ENCODE results near the gene CBL.

Gene CBL

DNA sequence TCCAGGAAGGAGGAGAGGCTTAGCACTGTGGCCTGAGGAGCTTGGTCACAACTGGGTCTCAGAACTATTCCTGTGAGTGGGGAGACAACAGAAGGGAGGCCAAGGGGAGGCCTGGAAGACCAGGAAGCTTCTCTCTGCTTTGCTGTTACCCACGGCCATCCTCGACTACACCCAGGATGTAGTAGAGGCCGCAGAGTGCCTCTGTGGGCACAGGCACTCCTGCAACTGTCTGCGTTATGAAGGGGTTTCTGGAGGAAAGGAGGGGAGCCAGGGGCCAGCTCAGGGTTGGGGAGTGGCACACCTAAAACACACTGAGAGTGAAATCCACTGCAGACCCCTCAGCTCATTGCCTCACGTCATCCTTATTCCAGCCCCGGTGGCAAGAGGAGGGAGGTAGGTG lies 144.2 kb downstream of the CBL start:
- Histone ChIP-seq H3K4me2 (ENCODE audit: insufficient read depth, low read length) (no peak overlapping the region), H3K4me3 (ENCODE audit: low read depth in 1 of 2, low read length in 2 of 2) (no peak overlapping the region), H3K4me1 (ENCODE audit: insufficient read depth, low read length) (no peaks in the 10 kb centered on the region), H3K36me3 (ENCODE audit: insufficient read depth, low read length) (no peaks in the 10 kb centered on the region), H3K27me3 (ENCODE audit: insufficient read depth, low read length, poor library complexity) (peaks cover 8% of the 10 kb centered on the region), H4K20me1 (ENCODE audit: insufficient read depth, low read length) (no peaks in the 10 kb centered on the region), H3K9me3 (ENCODE audit: insufficient read depth, low read length, severe bottlenecking) (no peaks in the 10 kb centered on the region), H3K9ac (ENCODE audit: low read depth, low read length) (no peak overlapping the region), H3K79me2 (ENCODE audit: insufficient read depth, low read length) (no peaks in the 10 kb centered on the region), H2AFZ (ENCODE audit: low read depth, low read length) (no peak overlapping the region), H3K27ac (ENCODE audit: low read length) (no peak overlapping the region)
- DNase-seq: no peak
- ATAC-seq (ENCODE audit: insufficient read depth, low read depth): no peak
- TF ChIP-seq, protein P1, sequence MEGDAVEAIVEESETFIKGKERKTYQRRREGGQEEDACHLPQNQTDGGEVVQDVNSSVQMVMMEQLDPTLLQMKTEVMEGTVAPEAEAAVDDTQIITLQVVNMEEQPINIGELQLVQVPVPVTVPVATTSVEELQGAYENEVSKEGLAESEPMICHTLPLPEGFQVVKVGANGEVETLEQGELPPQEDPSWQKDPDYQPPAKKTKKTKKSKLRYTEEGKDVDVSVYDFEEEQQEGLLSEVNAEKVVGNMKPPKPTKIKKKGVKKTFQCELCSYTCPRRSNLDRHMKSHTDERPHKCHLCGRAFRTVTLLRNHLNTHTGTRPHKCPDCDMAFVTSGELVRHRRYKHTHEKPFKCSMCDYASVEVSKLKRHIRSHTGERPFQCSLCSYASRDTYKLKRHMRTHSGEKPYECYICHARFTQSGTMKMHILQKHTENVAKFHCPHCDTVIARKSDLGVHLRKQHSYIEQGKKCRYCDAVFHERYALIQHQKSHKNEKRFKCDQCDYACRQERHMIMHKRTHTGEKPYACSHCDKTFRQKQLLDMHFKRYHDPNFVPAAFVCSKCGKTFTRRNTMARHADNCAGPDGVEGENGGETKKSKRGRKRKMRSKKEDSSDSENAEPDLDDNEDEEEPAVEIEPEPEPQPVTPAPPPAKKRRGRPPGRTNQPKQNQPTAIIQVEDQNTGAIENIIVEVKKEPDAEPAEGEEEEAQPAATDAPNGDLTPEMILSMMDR (IDR thresholded peaks at IDR 0.05; ENCODE audit: borderline replicate concordance, extremely low read depth, low read length, poor library complexity, severe bottlenecking): no peak
- TF ChIP-seq EZH2 (IDR thresholded peaks at IDR 0.05; ENCODE audit: borderline replicate concordance, low read depth, low read length, severe bottlenecking): no peak

DNA sequence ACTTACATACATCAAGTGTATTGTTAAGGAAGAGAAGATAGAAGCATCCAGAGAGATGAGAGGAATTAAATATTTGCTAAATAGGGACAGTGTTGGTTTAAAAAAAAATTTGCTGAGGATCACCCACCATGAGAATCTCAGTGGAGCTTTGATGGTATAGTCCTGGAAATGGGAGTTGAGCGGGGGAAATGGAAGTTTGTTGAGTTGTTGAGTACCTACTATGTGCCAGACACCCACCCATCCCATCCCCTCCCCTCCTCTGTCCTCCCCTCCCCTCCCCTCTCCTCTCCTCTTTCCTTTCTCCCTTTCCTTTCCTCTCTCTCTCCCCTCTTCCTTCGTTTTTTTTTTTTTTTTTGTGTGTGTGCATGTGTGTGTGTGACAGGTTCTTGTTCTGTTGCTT lies 145.1 kb downstream of the CBL start:
- no peak overlapping the region for H3K9ac ChIP-seq (ENCODE audit: low read depth, low read length)
- ATAC-seq (ENCODE audit: insufficient read depth, low read depth) (no peak), DNase-seq (no peak)
- H3K27ac ChIP-seq (ENCODE audit: low read length): no peak overlapping the region
- no peak for TF ChIP-seq EZH2 (IDR thresholded peaks at IDR 0.05; ENCODE audit: borderline replicate concordance, low read depth, low read length, severe bottlenecking)
- TF ChIP-seq, protein P1 (IDR thresholded peaks at IDR 0.05; ENCODE audit: borderline replicate concordance, extremely low read depth, low read length, poor library complexity, severe bottlenecking): no peak
- no peaks in the 10 kb centered on the region for H3K36me3 ChIP-seq (ENCODE audit: insufficient read depth, low read length)
- no peaks in the 10 kb centered on the region for H4K20me1 ChIP-seq (ENCODE audit: insufficient read depth, low read length)
- peaks cover 17% of the 10 kb centered on the region for H3K27me3 ChIP-seq (ENCODE audit: insufficient read depth, low read length, poor library complexity)
- no peak overlapping the region for H3K4me3 ChIP-seq (ENCODE audit: low read depth in 1 of 2, low read length in 2 of 2)
- no peaks in the 10 kb centered on the region for H3K9me3 ChIP-seq (ENCODE audit: insufficient read depth, low read length, severe bottlenecking)
- H3K4me1 ChIP-seq (ENCODE audit: insufficient read depth, low read length): peaks cover 4% of the 10 kb centered on the region; the same call in 1 of the 2 replicates
- H3K4me2 ChIP-seq (ENCODE audit: insufficient read depth, low read length): no peak overlapping the region
- H3K79me2 ChIP-seq (ENCODE audit: insufficient read depth, low read length): no peaks in the 10 kb centered on the region
- no peak overlapping the region for H2AFZ ChIP-seq (ENCODE audit: low read depth, low read length)

DNA sequence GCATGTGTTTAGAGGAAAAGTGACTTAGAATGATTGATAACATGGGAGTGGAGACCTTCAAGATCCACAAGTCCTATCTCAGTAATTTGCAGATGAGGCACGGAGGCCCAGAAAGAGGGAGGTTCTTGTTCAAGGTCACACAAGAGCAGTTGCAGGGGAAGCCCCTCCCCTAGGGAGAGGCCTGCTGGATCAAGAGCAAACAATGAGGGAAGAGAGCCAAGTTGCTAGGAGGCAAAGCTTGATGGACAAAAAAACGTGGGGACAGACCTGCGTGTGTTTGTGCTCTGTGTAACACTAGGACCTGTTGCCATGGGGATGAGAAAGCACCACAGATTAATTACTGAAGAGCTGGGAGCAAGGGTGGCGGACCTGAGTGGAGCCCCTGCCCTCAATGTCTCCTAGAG lies 146.7 kb downstream of the CBL start:
- no peak overlapping the region for H3K4me2 ChIP-seq (ENCODE audit: insufficient read depth, low read length)
- no peaks in the 10 kb centered on the region for H3K79me2 ChIP-seq (ENCODE audit: insufficient read depth, low read length)
- peaks cover 30% of the 10 kb centered on the region for H3K27me3 ChIP-seq (ENCODE audit: insufficient read depth, low read length, poor library complexity)
- H3K4me1 ChIP-seq (ENCODE audit: insufficient read depth, low read length): peaks cover 8% of the 10 kb centered on the region; the same call in 1 of the 2 replicates
- DNase-seq (no peak), ATAC-seq (ENCODE audit: insufficient read depth, low read depth) (no peak)
- H2AFZ ChIP-seq (ENCODE audit: low read depth, low read length): no peak overlapping the region
- TF ChIP-seq, protein P1 (IDR thresholded peaks at IDR 0.05; ENCODE audit: borderline replicate concordance, extremely low read depth, low read length, poor library complexity, severe bottlenecking): no peak
- no peak for TF ChIP-seq EZH2 (IDR thresholded peaks at IDR 0.05; ENCODE audit: borderline replicate concordance, low read depth, low read length, severe bottlenecking)
- H3K27ac ChIP-seq (ENCODE audit: low read length): no peak overlapping the region
- H3K36me3 ChIP-seq (ENCODE audit: insufficient read depth, low read length): no peaks in the 10 kb centered on the region
- H3K9ac ChIP-seq (ENCODE audit: low read depth, low read length): no peak overlapping the region
- H3K9me3 ChIP-seq (ENCODE audit: insufficient read depth, low read length, severe bottlenecking): no peaks in the 10 kb centered on the region
- H3K4me3 ChIP-seq (ENCODE audit: low read depth in 1 of 2, low read length in 2 of 2): no peak overlapping the region
- H4K20me1 ChIP-seq (ENCODE audit: insufficient read depth, low read length): peaks cover 4% of the 10 kb centered on the region; the same call in 1 of the 2 replicates
